GM19395 (cell line): ENCODE measurements around the gene CEP170B.
"Not testable (repeated sequence)": the region's sequence is repeated elsewhere in the genome, so short reads cannot be mapped to it uniquely, and the experiment has no call there.

ENCODE experiments used
- ATAC-seq: cut with Tn5 transposase; IDR thresholded peaks from one replicate; pipeline ENCODE4 v1.9.1; 2021; ENCODE audit warnings: mild to moderate bottlenecking, moderate library complexity; ENCODE audit not compliant: unreplicated experiment

The CEP170B gene

DNA sequence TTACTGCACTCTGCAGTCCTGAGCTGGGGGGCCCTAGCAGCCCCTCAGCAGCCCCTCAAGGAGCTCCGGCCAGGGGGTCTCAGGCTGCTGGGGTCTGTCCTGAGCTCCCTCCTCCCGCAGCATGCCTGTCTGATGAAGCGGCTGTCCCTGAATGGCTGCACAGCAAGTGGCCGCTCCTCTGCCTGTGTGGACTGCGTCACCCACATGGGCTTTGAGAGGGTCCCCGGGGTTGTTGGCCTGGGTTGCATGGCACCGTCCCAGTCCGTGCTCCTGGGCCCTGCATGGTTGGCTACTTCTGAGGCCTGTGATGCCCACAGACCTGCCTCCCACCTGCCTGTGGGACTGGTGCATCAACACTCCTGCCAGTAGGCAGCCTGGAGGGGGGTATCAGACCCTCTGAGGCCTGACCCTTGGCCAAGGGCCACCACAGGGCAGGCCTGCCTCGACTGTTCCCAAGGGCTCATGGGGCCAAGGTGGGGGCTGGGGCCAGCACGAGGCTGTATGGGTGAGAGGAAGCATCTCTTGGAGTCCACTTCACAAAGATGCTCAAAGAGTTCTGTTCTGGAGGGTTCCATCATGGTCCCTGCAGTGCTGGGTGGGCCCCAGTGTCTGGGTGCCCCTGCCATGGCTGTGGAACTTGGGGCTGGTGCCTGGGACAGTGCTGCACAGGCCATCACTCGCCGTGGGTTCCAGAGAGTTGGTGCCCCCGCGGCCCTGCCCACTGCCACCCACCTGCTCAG, 12.2 kb downstream of the CEP170B start:
- ATAC-seq: no peak

DNA sequence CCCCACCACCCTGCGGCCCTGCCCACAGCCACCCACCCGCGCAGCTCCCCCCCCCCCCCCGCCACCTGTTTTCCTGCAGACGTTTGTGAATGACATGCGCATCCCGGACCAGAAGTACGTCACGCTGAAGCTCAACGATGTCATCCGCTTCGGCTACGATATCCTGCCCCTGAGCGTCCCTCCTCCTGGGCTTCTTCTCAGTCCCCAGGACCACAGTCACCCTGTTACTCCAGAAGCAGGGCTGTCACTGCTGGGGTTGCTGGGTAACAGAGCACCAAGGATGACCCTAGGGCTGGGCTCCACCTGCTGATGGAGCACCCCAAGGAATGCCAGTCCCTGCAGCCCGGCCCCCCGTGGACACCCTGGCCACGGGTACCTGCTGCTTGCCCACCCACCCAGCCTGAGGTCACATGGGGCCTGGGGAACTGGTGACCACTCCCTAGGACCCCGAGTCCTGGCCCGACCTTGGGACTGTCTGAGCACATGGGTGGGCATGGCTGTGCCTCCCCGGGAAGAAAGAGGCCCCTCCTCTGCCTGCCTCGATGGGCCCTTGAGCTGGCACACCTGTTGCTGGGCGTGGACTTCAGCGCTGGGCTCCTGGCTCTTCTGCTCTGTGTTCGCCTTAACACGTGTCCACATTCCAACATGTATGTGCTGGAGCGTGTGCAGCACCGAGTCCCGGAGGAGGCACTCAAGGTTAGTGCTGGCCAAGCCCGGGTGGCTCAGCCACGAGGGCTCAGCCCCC, 12.9 kb downstream of the CEP170B start:
- no peak for ATAC-seq

DNA sequence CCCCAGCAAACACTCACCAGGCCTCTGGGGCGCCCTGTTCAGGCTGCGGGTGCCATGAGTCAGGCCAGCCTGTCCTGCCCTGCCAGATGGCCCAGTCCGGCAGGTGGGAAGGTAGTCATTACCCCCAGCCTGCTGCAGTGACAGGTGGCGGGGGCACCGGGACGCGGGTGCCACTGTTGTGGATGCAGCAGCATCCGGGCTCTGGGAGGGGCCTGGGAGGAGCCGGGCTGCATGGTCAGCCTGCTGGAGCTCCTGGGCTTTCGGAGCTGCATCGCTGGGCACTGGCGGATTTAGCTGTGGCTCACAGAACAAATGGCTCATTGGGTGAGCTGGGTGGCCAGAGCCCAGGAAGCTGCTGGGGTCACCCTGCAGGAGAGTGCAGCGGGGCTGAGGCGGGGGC, 13.5 kb downstream of the CEP170B start:
- no peak for ATAC-seq

GRCh38 chr14:104879201-104879982, 14.3 kb downstream of the CEP170B start:
- ATAC-seq: no peak

DNA sequence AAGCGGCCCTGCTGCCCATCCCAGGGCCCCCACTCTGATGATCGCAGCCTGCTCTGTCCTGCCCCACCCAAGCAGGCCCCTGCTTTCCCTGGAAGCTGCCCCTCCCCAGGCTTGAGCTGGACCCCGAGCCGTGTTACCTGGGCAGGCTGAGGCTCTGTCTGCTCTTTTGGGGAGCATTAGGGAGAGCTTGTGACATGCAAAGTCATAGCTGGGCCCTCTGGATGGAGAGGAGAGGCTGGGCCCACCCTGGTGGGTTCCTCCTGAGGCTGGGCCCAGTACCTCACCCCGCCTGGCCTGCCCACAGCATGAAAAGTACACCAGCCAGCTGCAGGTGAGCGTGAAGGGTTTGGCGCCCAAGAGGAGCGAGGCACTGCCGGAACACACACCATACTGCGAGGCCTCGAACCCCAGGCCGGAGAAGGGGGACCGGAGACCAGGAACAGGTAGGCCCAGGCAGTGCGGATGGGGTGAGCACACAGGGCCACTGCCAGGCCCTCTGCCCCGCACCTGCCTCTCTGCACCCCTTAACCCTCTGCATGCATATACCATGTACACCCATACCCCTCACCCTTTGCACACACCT, 15.0 kb downstream of the CEP170B start:
- ATAC-seq: no peak

DNA sequence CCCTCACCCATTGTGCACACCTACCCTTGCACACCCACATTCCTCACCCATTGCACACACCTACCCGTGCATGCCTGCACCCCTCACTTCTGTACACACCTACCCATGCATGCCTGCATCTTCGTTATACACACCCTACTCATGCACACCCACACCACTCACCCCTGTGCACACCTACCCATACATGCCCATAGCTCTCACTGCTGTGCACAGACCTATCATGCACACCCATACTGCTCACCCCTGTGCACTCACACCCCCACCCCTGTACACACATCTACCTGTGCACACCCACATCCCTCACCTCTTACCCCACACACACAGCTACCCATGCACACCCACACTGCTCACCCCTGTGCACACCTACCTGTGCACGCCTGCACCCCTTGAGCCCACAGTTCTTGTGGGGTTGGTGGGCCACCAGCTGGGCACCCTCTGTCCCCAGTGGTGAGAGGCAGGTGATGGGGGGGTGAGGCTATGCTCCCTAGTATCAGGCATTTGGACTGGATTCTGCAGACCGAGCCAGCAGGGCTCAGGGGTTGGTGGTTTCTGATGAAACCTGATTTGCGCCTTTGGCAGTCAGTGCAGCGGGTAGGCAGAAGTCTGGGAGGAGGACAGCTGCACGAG, 15.6 kb downstream of the CEP170B start:
- no peak for ATAC-seq

GRCh38 chr14:104881369-104881979, 16.4 kb downstream of the CEP170B start:
- ATAC-seq: no peak

DNA sequence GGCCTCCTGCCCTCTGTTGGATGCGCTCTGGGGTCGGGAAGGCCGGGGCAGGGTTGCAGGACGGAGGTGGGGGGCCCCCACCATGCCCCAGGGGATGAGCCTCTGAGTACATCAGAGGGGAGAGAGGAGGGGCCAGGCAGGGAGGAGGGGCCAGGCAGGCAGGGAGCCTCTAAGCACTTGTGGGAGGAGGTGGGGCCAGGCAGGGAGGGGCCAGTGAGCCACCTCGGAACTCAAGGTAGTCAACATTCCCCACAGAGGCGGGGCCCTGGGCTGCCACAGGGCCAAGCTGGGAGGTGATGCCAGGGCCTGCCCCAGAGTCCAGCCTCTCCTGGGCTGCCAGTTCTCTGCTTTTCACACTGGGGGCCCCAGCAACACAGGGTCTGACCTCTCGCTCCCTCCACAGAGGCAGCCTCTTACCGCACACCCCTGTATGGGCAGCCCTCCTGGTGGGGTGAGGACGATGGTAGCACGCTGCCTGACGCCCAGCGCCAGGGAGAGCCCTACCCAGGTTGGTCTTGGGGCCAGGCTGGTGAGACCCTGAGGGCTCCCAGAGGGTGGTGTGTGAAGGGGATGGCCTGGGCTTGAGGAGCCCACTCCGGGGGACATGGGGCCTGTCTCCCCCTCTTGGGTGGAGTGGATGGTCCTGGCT, 17.4 kb downstream of the CEP170B start:
- ATAC-seq: no peak

GRCh38 chr14:104882991-104883660, 18.1 kb downstream of the CEP170B start:
- ATAC-seq: no peak

DNA sequence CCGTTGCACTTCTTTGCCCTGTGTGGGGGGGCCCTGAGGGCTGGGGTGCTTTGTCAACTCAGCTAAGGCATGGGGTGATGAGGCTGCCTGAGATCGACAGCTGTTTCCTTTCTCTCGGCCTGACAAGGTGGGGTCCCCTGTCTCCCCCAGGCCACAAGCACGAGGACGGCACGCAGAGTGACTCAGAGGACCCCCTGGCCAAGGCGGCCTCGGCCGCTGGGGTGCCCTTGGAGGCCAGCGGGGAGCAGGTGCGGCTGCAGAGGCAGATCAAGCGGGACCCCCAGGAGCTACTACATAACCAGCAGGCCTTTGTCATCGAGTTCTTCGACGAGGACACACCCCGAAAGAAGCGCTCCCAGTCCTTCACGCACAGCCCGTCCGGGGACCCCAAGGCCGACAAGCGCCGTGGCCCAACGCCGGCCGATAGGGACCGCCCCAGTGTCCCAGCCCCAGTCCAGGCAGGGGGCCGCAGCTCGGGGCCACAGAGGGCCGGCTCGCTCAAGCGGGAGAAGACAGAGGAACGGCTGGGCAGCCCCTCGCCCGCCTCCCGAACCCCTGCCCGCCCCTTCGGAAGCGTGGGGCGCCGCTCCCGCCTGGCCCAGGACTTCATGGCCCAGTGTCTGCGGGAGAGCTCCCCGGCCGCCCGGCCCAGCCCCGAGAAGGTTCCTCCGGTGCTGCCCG, 18.8 kb downstream of the CEP170B start:
- ATAC-seq: no peak

DNA sequence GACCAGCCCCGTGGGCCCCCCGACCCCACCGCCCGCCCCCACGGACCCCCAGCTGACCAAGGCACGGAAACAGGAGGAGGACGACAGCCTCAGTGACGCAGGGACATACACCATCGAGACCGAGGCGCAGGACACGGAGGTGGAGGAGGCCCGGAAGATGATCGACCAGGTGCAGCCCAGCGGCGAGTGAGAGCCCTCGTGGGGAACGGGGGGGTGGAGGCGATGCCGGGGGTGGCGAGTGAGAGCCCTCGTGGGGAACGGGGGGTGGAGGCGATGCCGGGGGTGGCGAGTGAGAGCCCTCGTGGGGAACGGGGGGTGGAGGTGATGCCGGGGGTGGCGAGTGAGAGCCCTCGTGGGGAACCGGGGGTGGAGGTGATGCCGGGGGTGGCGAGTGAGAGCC, 19.3 kb downstream of the CEP170B start:
- ATAC-seq: not testable (repeated sequence)

GRCh38 chr14:104885031-104885972, 20.2 kb downstream of the CEP170B start:
- ATAC-seq: no peak

DNA sequence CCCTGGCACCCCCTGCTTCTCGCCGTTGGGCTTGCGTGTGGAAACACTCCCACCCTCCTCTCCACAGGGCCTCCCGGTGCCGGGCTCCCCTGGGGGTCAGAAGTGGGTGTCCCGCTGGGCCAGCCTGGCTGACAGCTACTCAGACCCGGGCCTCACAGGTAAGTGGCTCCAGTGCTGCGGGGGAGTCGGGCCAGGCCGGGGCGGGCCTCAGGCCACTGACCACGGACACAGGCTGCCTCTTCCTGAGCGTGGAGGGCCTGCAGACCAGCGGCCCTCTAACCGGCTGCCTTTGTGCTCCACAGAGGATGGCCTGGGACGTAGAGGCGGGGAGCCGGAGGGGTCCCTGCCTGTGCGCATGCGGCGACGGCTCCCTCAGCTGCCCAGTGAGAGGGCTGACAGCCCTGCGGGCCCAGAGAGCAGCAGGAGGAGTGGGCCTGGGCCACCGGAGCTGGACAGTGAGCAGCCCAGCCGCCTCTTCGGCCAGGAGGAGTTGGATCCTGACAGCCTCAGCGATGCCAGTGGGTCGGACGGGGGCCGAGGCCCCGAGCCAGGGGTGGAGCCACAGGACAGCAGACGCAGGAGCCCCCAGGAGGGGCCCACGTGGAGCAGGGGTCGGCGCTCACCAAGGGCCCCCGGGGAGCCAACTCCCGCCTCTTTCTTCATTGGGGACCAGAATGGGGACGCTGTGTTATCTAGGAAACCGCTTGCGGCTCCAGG, 21.1 kb downstream of the CEP170B start:
- no peak for ATAC-seq

DNA sequence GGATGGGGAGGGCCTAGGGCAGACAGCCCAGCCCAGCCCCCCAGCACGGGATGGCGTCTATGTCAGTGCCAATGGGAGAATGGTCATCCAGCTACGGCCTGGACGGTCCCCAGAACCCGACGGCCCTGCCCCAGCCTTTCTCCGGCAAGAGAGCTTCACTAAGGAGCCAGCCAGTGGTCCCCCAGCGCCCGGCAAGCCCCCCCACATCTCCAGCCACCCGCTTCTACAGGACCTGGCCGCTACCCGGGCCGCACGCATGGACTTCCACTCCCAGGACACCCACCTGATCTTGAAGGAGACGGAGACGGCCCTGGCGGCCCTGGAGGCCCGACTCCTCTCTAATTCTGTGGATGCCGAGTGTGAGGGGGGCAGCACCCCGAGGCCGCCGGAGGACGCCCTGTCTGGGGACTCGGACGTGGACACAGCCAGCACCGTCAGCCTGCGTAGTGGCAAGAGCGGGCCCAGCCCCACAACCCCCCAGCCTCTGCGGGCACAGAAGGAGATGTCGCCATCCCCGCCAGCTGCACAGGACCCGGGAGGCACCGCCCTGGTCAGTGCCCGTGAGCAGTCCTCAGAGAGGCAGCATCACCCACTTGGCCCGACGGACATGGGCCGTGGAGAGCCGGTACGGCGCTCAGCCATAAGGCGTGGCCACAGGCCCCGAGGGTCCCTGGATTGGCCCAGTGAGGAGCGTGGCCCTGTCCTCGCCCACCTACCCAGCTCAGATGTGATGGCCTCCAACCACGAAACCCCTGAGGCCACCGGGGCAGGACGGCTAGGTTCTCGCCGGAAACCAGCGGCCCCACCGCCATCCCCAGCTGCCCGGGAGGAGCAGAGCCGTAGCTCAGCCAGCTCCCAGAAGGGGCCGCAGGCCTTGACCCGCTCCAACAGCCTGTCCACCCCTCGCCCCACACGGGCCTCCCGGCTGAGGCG, 21.9 kb downstream of the CEP170B start:
- ATAC-seq: no peak

GRCh38 chr14:104887623-104888488, 22.8 kb downstream of the CEP170B start:
- ATAC-seq: no peak
